IMR-90 (cell line): ENCODE data around the gene IQCF2. TPM values are rescaled to one million over a fixed set of nuclear protein-coding genes. Genes with fewer than 3 reads are reported as not detected.

Experiments used
- ATAC-seq: fragments of 200-7000 bp; cut with Tn5 transposase; 2 replicates; pipeline ENCODE4 v1.9.1; 2020; ENCODE audit warnings: low read depth, mild to moderate bottlenecking, moderate library complexity
- BruUV-seq: library from RNA; stranded (reverse); fragments of 400-500 nt; replicated peaks from 2 replicates; lab custom pipeline; 2021; lab: Mats Ljungman, UMichigan
- CTCF ChIA-PET: fragments of 300-600 bp; formaldehyde crosslinking; extraction: SDS; loops from one replicate; lab custom pipeline; 2021; ENCODE audit warnings: antibody characterized with exemption; lab: Yijun Ruan, JAX
- POLR2A ChIA-PET: fragments of 300-600 bp; sonication (Branson Sonifier 250); formaldehyde crosslinking; loops from one replicate; lab custom pipeline; 2022; ENCODE audit warnings: antibody characterized with exemption; ENCODE audit not compliant: unreplicated experiment; lab: Charles Lee
- DNase-seq: peaks from one replicate; pipeline ENCODE4 v3.0.0; 2013
- H2AFZ ChIP-seq: replicated peaks from 2 replicates; pipeline ENCODE3; 2013; ENCODE audit warnings: low read length, mild to moderate bottlenecking; ENCODE audit not compliant: poor library complexity
- H2AK5ac ChIP-seq: 2 replicates; pipeline ENCODE4 v1.6.1; 2013; ENCODE audit warnings: low read depth, low read length, inconsistent platforms
- H2AK9ac ChIP-seq: replicated peaks from 2 replicates; pipeline ENCODE3; 2013; ENCODE audit warnings: mild to moderate bottlenecking, low read depth, low read length, moderate library complexity; ENCODE audit not compliant: poor library complexity
- H2BK120ac ChIP-seq: 2 replicates; pipeline ENCODE4 v1.6.1; 2013; ENCODE audit warnings: low read depth, low read length, inconsistent platforms
- H2BK15ac ChIP-seq: 3 replicates; pipeline ENCODE4 v1.6.1; 2013; ENCODE audit warnings: low read depth, low read length, inconsistent platforms
- H2BK20ac ChIP-seq: 2 replicates; pipeline ENCODE4 v1.6.1; 2013; ENCODE audit warnings: low read depth, mild to moderate bottlenecking, inconsistent platforms, low read length, moderate library complexity
- H2BK5ac ChIP-seq: 2 replicates; pipeline ENCODE4 v1.6.1; 2013; ENCODE audit warnings: mild to moderate bottlenecking, low read depth, low read length, inconsistent platforms; ENCODE audit not compliant: poor library complexity, severe bottlenecking
- H3K14ac ChIP-seq: replicated peaks from 2 replicates; pipeline ENCODE4 v1.6.1; 2013; ENCODE audit warnings: low read depth, low read length, inconsistent platforms
- H3K18ac ChIP-seq: 2 replicates; pipeline ENCODE4 v1.6.1; 2013; ENCODE audit warnings: low read depth, low read length, control low read depth
- H3K23ac ChIP-seq: 2 replicates; pipeline ENCODE4 v1.6.1; 2013; ENCODE audit warnings: low read depth, low read length, inconsistent platforms
- H3K27ac ChIP-seq: 2 replicates; pipeline ENCODE4 v1.5.1; 2013; ENCODE audit warnings: mild to moderate bottlenecking, control low read depth, low read length; ENCODE audit not compliant: insufficient read depth
- H3K27me3 ChIP-seq: 2 replicates; pipeline ENCODE4 v1.6.1; 2013; ENCODE audit warnings: low read length; ENCODE audit not compliant: control insufficient read depth, insufficient read depth
- H3K36me3 ChIP-seq: 2 replicates; pipeline ENCODE4 v1.6.1; 2013; ENCODE audit warnings: low read length, mixed read lengths; ENCODE audit not compliant: control insufficient read depth, insufficient read depth
- H3K4ac ChIP-seq: 2 replicates; pipeline ENCODE4 v1.6.1; 2013; ENCODE audit warnings: low read depth, low read length, inconsistent platforms
- H3K4me1 ChIP-seq: 2 replicates; pipeline ENCODE4 v1.6.1; 2013; ENCODE audit warnings: low read length, mixed read lengths; ENCODE audit not compliant: control insufficient read depth, insufficient read depth
- H3K4me2 ChIP-seq: 2 replicates; pipeline ENCODE4 v1.6.1; 2013; ENCODE audit warnings: low read depth, mild to moderate bottlenecking, control low read depth, low read length, moderate library complexity
- H3K4me3 ChIP-seq: 2 replicates; pipeline ENCODE4 v1.5.1; 2013; ENCODE audit warnings: low read depth, mild to moderate bottlenecking, control low read depth, low read length, moderate library complexity; ENCODE audit not compliant: insufficient read depth
- H3K56ac ChIP-seq: 2 replicates; pipeline ENCODE4 v1.6.1; 2013; ENCODE audit warnings: low read length, inconsistent platforms; ENCODE audit not compliant: insufficient read depth; ENCODE audit errors: extremely low read depth
- H3K79me1 ChIP-seq, 2 experiments: 2 replicates each; pipeline ENCODE4 v1.6.1; 2013; ENCODE audit warnings: low read length in 2 of 2, inconsistent platforms in 1 of 2, low read depth in 1 of 2
- H3K9ac ChIP-seq: 2 replicates; pipeline ENCODE4 v1.6.1; 2013; ENCODE audit warnings: low read depth, low read length, control low read depth
- H3K9me1 ChIP-seq: 2 replicates; pipeline ENCODE4 v1.6.1; 2013; ENCODE audit warnings: low read length, inconsistent platforms; ENCODE audit not compliant: insufficient read depth
- H3K9me3 ChIP-seq: 2 replicates; pipeline ENCODE4 v1.6.1; 2013; ENCODE audit warnings: low read length; ENCODE audit not compliant: control insufficient read depth, insufficient read depth
- H4K20me1 ChIP-seq: 2 replicates; pipeline ENCODE4 v1.6.1; 2013; ENCODE audit warnings: low read length, inconsistent platforms; ENCODE audit not compliant: insufficient read depth
- H4K5ac ChIP-seq: 2 replicates; pipeline ENCODE4 v1.6.1; 2013; ENCODE audit warnings: mild to moderate bottlenecking, low read depth, low read length, control low read depth
- H4K8ac ChIP-seq, 2 experiments: 2 replicates each; pipeline ENCODE4 v1.6.1; 2013; ENCODE audit warnings: low read depth in 2 of 2, low read length in 2 of 2, control low read depth in 1 of 2, inconsistent platforms in 1 of 2
- H4K91ac ChIP-seq: 2 replicates; pipeline ENCODE4 v1.6.1; 2013; ENCODE audit warnings: low read depth, low read length, inconsistent platforms; ENCODE audit not compliant: insufficient read depth
- BHLHE40 ChIP-seq: fragments of 150-350 bp; IDR thresholded peaks from 2 replicates; pipeline ENCODE4 v1.6.1; 2016; ENCODE audit warnings: mild to moderate bottlenecking, low read depth, low read length
- CEBPB ChIP-seq: IDR thresholded peaks from 2 replicates; pipeline ENCODE4 v1.6.1; 2012; ENCODE audit warnings: low read depth, low read length, improper control_type of control experiment
- CHD1 ChIP-seq: IDR thresholded peaks from 2 replicates; pipeline ENCODE4 v1.6.1; 2012; ENCODE audit warnings: low read depth, low read length, improper control_type of control experiment
- FOS ChIP-seq: fragments of 150-350 bp; IDR thresholded peaks from 2 replicates; pipeline ENCODE4 v1.6.1; 2016; ENCODE audit warnings: low read depth, low read length
- MAFK ChIP-seq: IDR thresholded peaks from 2 replicates; pipeline ENCODE4 v1.6.1; 2012; ENCODE audit warnings: low read depth, low read length, improper control_type of control experiment
- MAZ ChIP-seq: IDR thresholded peaks from 2 replicates; pipeline ENCODE4 v1.6.1; 2012; ENCODE audit warnings: low read depth, mild to moderate bottlenecking, low read length, improper control_type of control experiment, moderate library complexity, borderline replicate concordance
- MXI1 ChIP-seq: IDR thresholded peaks from 2 replicates; pipeline ENCODE4 v1.6.1; 2012; ENCODE audit warnings: low read depth, mild to moderate bottlenecking, low read length, moderate library complexity, borderline replicate concordance
- NFE2L2 ChIP-seq: fragments of 150-350 bp; IDR thresholded peaks from 2 replicates; pipeline ENCODE4 v1.6.1; 2016; ENCODE audit warnings: low read depth, mild to moderate bottlenecking, low read length
- POLR2A ChIP-seq: IDR thresholded peaks from 2 replicates; pipeline ENCODE4 v1.6.1; 2012; ENCODE audit warnings: mild to moderate bottlenecking, low read depth, low read length
- RAD21 ChIP-seq: IDR thresholded peaks from 2 replicates; pipeline ENCODE4 v1.6.1; 2012; ENCODE audit warnings: low read length, improper control_type of control experiment
- RCOR1 ChIP-seq: IDR thresholded peaks from 2 replicates; pipeline ENCODE4 v1.6.1; 2012; ENCODE audit warnings: mild to moderate bottlenecking, low read length, improper control_type of control experiment; ENCODE audit not compliant: insufficient replicate concordance
- RFX5 ChIP-seq: IDR thresholded peaks from 2 replicates; pipeline ENCODE4 v1.8.0; 2012; ENCODE audit warnings: low read depth, mild to moderate bottlenecking, low read length, moderate library complexity
- SMC3 ChIP-seq: fragments of 150-350 bp; IDR thresholded peaks from 2 replicates; pipeline ENCODE4 v1.6.1; 2016; ENCODE audit warnings: low read depth, mild to moderate bottlenecking, antibody characterized with exemption, low read length, moderate library complexity
- whole genome bisulfite sequencing, 2 experiments: methylation state at CpG; one replicate each; pipeline versions ENCODE4 v1.1.5 to v1.1.7; 2013; ENCODE audit warnings: missing lambda C conversion rate in 2 of 2; ENCODE audit not compliant: insufficient read length in 1 of 2; ENCODE audit errors: extremely low coverage in 2 of 2; 5-methylcytosine and 5-hydroxymethylcytosine counted together
- dilution Hi-C: fragments of 300-500 bp; cut with HindIII; formaldehyde crosslinking; loops from one replicate; pipeline ENCODE4 v1.14.3; 2018; ENCODE audit warnings: low sequenced_read_pairs; ENCODE audit not compliant: unreplicated experiment
- in situ Hi-C: fragments of 300-500 bp; cut with MboI; formaldehyde crosslinking; loops from 3 replicates; pipeline ENCODE4 v1.14.3; 2019; ENCODE audit warnings: low sequenced_read_pairs, inconsistent platforms, mixed read lengths
- intact Hi-C: fragments of 100-400 bp; cut with micrococcal nuclease; formaldehyde crosslinking; loops from 2 replicates; pipeline ENCODE4 v1.10.0; 2022
- polyA plus RNA-seq, 3 experiments: library from polyadenylated mRNA; depleted of rRNA; stranded (reverse); fragments of >200 nt; gene quantifications; 2 replicates each; pipeline ENCODE4 v1.2.3, GENCODE V29; 2012; ENCODE audit warnings: low replicate concordance in 1 of 3
- total RNA-seq: library from RNA; depleted of rRNA; stranded (reverse); fragments of >200 nt; gene quantifications from 2 replicates; pipeline ENCODE4 v1.2.3, GENCODE V29; 2012
- TF ChIP-seq, protein P1 (sequence below): fragments of 150-350 bp; IDR thresholded peaks from 2 replicates; pipeline ENCODE4 v1.6.1; 2017; ENCODE audit warnings: mild to moderate bottlenecking, antibody characterized with exemption, low read length, low read depth
- TF ChIP-seq, protein P2 (sequence below): conservative IDR thresholded peaks from 2 replicates; pipeline ENCODE4 v1.5.1; 2012; ENCODE audit warnings: mild to moderate bottlenecking, low read depth, low read length, improper control_type of control experiment
- TF ChIP-seq, protein P3 (sequence below): fragments of 150-350 bp; IDR thresholded peaks from 2 replicates; pipeline ENCODE4 v1.6.1; 2016; ENCODE audit warnings: low read depth, mild to moderate bottlenecking, low read length, moderate library complexity, borderline replicate concordance

IQCF2 gene
- total and polyA plus RNA-seq, 2 of the 4 experiments (the other 2 are of a cell fraction), result not detected

DNA sequence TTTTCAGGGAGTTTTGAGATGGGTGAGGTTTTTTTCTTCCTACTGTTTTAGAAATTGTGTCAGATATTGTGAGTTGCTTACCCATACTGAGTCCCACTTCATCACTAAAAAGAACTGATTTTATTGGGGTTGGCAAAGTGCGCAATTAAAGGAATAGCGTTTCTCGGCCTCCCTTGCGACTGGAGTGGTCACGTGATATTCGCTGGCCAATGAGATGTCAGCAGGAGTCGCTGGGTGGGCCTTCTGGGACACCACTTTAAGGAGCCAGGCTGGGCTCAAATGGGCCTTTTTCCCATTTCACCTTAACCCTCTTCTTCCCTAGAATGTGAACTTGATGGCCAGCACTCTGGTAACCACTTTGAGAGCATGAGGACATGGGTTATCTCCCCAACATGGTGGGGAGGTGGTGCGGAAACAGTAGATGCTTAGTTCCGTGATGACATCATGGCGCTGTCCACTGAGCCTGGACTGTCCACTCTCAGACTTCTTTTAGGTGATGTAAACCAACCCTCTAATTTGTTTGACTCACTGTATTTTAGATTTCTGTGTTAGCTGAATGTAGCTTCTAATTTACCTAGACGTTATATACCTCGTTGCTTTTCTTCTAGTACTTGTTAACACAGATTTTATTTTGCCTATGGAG is 27.2 kb downstream of the IQCF2 start:
- no TSS peak for BruUV-seq
- H3K4ac ChIP-seq, result no peak overlapping the region
- in situ Hi-C loops, result no loop called here
- no peak overlapping the region for H3K4me2 ChIP-seq
- H3K56ac ChIP-seq, result no peak overlapping the region
- H3K4me3 ChIP-seq, result no peak overlapping the region
- no peak overlapping the region for H2AK5ac ChIP-seq
- ChIA-PET CTCF (no interaction called here), POLR2A (no interaction called here)
- no peak overlapping the region for H2BK15ac ChIP-seq
- no peak overlapping the region for H2AK9ac ChIP-seq
- DNase-seq (no peak), ATAC-seq (no peak)
- no peak for TF ChIP-seq RCOR1
- no peak for TF ChIP-seq RFX5
- TF ChIP-seq FOS, result no peak
- TF ChIP-seq CHD1, result no peak
- no peak for TF ChIP-seq SMC3
- no peak for TF ChIP-seq MAFK
- TF ChIP-seq, protein P1, sequence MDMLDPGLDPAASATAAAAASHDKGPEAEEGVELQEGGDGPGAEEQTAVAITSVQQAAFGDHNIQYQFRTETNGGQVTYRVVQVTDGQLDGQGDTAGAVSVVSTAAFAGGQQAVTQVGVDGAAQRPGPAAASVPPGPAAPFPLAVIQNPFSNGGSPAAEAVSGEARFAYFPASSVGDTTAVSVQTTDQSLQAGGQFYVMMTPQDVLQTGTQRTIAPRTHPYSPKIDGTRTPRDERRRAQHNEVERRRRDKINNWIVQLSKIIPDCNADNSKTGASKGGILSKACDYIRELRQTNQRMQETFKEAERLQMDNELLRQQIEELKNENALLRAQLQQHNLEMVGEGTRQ, result no peak
- no peak for TF ChIP-seq POLR2A
- TF ChIP-seq, protein P2, sequence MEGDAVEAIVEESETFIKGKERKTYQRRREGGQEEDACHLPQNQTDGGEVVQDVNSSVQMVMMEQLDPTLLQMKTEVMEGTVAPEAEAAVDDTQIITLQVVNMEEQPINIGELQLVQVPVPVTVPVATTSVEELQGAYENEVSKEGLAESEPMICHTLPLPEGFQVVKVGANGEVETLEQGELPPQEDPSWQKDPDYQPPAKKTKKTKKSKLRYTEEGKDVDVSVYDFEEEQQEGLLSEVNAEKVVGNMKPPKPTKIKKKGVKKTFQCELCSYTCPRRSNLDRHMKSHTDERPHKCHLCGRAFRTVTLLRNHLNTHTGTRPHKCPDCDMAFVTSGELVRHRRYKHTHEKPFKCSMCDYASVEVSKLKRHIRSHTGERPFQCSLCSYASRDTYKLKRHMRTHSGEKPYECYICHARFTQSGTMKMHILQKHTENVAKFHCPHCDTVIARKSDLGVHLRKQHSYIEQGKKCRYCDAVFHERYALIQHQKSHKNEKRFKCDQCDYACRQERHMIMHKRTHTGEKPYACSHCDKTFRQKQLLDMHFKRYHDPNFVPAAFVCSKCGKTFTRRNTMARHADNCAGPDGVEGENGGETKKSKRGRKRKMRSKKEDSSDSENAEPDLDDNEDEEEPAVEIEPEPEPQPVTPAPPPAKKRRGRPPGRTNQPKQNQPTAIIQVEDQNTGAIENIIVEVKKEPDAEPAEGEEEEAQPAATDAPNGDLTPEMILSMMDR, result no peak
- no peak for TF ChIP-seq MAZ
- TF ChIP-seq RAD21, result no peak
- TF ChIP-seq MXI1, result no peak
- TF ChIP-seq NFE2L2, result no peak
- no peak for TF ChIP-seq CEBPB
- TF ChIP-seq, protein P3, sequence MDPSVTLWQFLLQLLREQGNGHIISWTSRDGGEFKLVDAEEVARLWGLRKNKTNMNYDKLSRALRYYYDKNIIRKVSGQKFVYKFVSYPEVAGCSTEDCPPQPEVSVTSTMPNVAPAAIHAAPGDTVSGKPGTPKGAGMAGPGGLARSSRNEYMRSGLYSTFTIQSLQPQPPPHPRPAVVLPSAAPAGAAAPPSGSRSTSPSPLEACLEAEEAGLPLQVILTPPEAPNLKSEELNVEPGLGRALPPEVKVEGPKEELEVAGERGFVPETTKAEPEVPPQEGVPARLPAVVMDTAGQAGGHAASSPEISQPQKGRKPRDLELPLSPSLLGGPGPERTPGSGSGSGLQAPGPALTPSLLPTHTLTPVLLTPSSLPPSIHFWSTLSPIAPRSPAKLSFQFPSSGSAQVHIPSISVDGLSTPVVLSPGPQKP, result no peak
- no peak for TF ChIP-seq BHLHE40
- no peaks in the 10 kb centered on the region for H3K79me1 ChIP-seq
- no peaks in the 10 kb centered on the region for H3K36me3 ChIP-seq
- H4K91ac ChIP-seq, result no peak overlapping the region
- no peak overlapping the region for H2BK5ac ChIP-seq
- no peak overlapping the region for H4K8ac ChIP-seq
- H2BK120ac ChIP-seq, result no peak overlapping the region
- H3K23ac ChIP-seq, result no peak overlapping the region
- no peaks in the 10 kb centered on the region for H4K20me1 ChIP-seq
- no peaks in the 10 kb centered on the region for H3K9me3 ChIP-seq
- no peak overlapping the region for H3K27ac ChIP-seq
- H3K4me1 ChIP-seq, result no peaks in the 10 kb centered on the region
- dilution Hi-C loops, result no loop called here
- no CpG with 5 or more reads among the region's 12 CpGs for WGBS, 2 experiments
- H3K27me3 ChIP-seq, result peaks cover 6% of the 10 kb centered on the region
- intact Hi-C loops, result no loop called here
- H2AFZ ChIP-seq, result no peak overlapping the region
- no peaks in the 10 kb centered on the region for H3K9me1 ChIP-seq
- H3K14ac ChIP-seq, result no peak overlapping the region
- H3K18ac ChIP-seq, result no peak overlapping the region
- H3K9ac ChIP-seq, result no peak overlapping the region
- H4K5ac ChIP-seq, result no peak overlapping the region
- H2BK20ac ChIP-seq, result no peak overlapping the region
